K562 (cell line): ENCODE measurements around the gene IDI2. TPM values are rescaled to one million over a fixed set of nuclear protein-coding genes. Genes with fewer than 3 reads are reported as not detected.

Experiments used
- ATAC-seq: fragments of 200-7000 bp; cut with Tn5 transposase; 3 replicates; pipeline ENCODE4 v1.9.1; 2020; ENCODE audit warnings: moderate library complexity
- BruUV-seq: library from RNA; stranded (reverse); fragments of 400-500 nt; replicated peaks from 2 replicates; lab custom pipeline; 2021; lab: Mats Ljungman, UMichigan
- CTCF ChIA-PET: fragments of 300-600 bp; formaldehyde crosslinking; extraction: SDS; loops from one replicate; lab custom pipeline; 2021; ENCODE audit warnings: low intra/inter-chr PET ratio; lab: Yijun Ruan, JAX
- POLR2A ChIA-PET: fragments of 300-600, 350-650 bp; sonication (Branson Sonifier 250); formaldehyde crosslinking; extraction: SDS; loops from one replicate; lab custom pipeline; 2021; ENCODE audit warnings: antibody characterized with exemption, inconsistent platforms; lab: Yijun Ruan, JAX
- DNase-seq, 4 experiments: peaks; one replicate each; pipeline versions ENCODE4 v3.0.0 to v3.0.0-alpha.2; 2011 to 2018; ENCODE audit warnings: low spot score in 3 of 4, mixed read lengths in 3 of 4; ENCODE audit errors: extremely low read depth in 1 of 4
- FAIRE-seq: peaks from 2 replicates; lab custom pipeline; 2011; peaks lifted over from hg19 to GRCh38; lab: Jason Lieb, UNC
- H2AFZ ChIP-seq: 2 replicates; pipeline ENCODE4 v1.6.0; 2011; ENCODE audit warnings: low read depth, low read length, control low read depth, inconsistent platforms
- H3K27ac ChIP-seq: fragments of 200-600 bp; 3 replicates; pipeline ENCODE4 v1.8.0; 2011; ENCODE audit warnings: low read depth, mild to moderate bottlenecking, control low read depth, inconsistent platforms, low read length, moderate library complexity, mixed read lengths; ENCODE audit errors: extremely low read depth
- H3K27me3 ChIP-seq, 2 experiments: fragments of 300-600 bp in 1 of 2; 2 replicates in 1 of 2; 3 replicates in 1 of 2; pipeline versions ENCODE4 v1.6.0 to v1.8.0; 2011; ENCODE audit warnings: inconsistent platforms in 2 of 2, low read length in 2 of 2, mild to moderate bottlenecking in 1 of 2, mixed read lengths in 1 of 2, moderate library complexity in 1 of 2; ENCODE audit not compliant: control insufficient read depth in 2 of 2, insufficient read depth in 2 of 2
- H3K36me3 ChIP-seq: fragments of 300-600 bp; 3 replicates; pipeline ENCODE4 v1.8.0; 2011; ENCODE audit warnings: mild to moderate bottlenecking, low read length, inconsistent platforms; ENCODE audit not compliant: control insufficient read depth, insufficient read depth
- H3K4me1 ChIP-seq, 2 experiments: fragments of 200-600 bp in 1 of 2; replicated peaks in 1 of 2; 2 replicates in 1 of 2; 3 replicates in 1 of 2; pipeline versions ENCODE4 v1.5.1 to v1.8.0; 2011; ENCODE audit warnings: inconsistent platforms in 2 of 2, low read length in 2 of 2, mild to moderate bottlenecking in 1 of 2, mixed read lengths in 1 of 2, moderate library complexity in 1 of 2; ENCODE audit not compliant: control insufficient read depth in 2 of 2, insufficient read depth in 2 of 2
- H3K4me2 ChIP-seq: 2 replicates; pipeline ENCODE4 v1.6.1; 2011; ENCODE audit warnings: low read length, control low read depth, inconsistent platforms, mixed read lengths; ENCODE audit not compliant: insufficient read depth
- H3K4me3 ChIP-seq: fragments of 200-600 bp; sonication (generic), shearing (Covaris generic); 2 replicates; pipeline ENCODE4 v1.5.1; 2016; ENCODE audit warnings: control low read depth, inconsistent platforms
- H3K79me2 ChIP-seq: fragments of 200-600 bp; 3 replicates; pipeline ENCODE4 v1.8.0; 2011; ENCODE audit warnings: low read length, inconsistent platforms; ENCODE audit not compliant: control insufficient read depth, insufficient read depth
- H3K9ac ChIP-seq, 2 experiments: 2 replicates each; pipeline versions ENCODE4 v1.6.0 to v1.6.1; 2011; ENCODE audit warnings: low read depth in 2 of 2, low read length in 2 of 2, control low read depth in 1 of 2, inconsistent platforms in 1 of 2, mild to moderate bottlenecking in 1 of 2, mixed read lengths in 1 of 2; ENCODE audit not compliant: insufficient read depth in 1 of 2
- H3K9me1 ChIP-seq: one replicate; pipeline ENCODE4 v1.6.0; 2011; ENCODE audit warnings: inconsistent platforms, mild to moderate bottlenecking, low read length, moderate library complexity; ENCODE audit not compliant: control insufficient read depth, insufficient read depth
- H3K9me3 ChIP-seq: replicated peaks from 2 replicates; pipeline ENCODE4 v1.5.1; 2011; ENCODE audit warnings: low read depth, low read length, inconsistent platforms; ENCODE audit not compliant: control insufficient read depth, insufficient read depth
- H4K20me1 ChIP-seq: replicated peaks from 2 replicates; pipeline ENCODE4 v1.6.1; 2011; ENCODE audit warnings: low read length, inconsistent platforms, mixed read lengths; ENCODE audit not compliant: control insufficient read depth, insufficient read depth
- CEBPG ChIP-seq, 3 experiments: fragments of 200-800 bp in 1 of 3; sonication (Bioruptor generic) in 1 of 3; sonication (generic) in 1 of 3; formaldehyde crosslinking in 1 of 3; IDR thresholded peaks in 2 of 3; conservative IDR thresholded peaks in 1 of 3; 2 replicates each; pipeline versions ENCODE4 v1.6.1 to v1.8.0; 2016 to 2022; ENCODE audit warnings: missing compliant biosample characterization in 2 of 3, missing genetic modification characterization in 2 of 3, mild to moderate bottlenecking in 1 of 3, missing genetic modification reagents in 1 of 3
- CHD4 ChIP-seq: fragments of 200-600 bp; sonication (generic); IDR thresholded peaks from 3 replicates; pipeline ENCODE4 v1.6.1; 2012; ENCODE audit warnings: low read depth, mild to moderate bottlenecking, mixed read lengths, low read length, inconsistent platforms; ENCODE audit not compliant: insufficient read depth, insufficient replicate concordance, poor library complexity, severe bottlenecking
- CTBP1 ChIP-seq: fragments of 450-650 bp; IDR thresholded peaks from 2 replicates; pipeline ENCODE4 v1.6.1; 2016; ENCODE audit warnings: borderline replicate concordance
- FOXA1 ChIP-seq: fragments of 450-650 bp; IDR thresholded peaks from 2 replicates; pipeline ENCODE4 v1.6.1; 2016; ENCODE audit warnings: mild to moderate bottlenecking, borderline replicate concordance
- ILK ChIP-seq: fragments of 450-650 bp; IDR thresholded peaks from 2 replicates; pipeline ENCODE4 v1.6.1; 2016; ENCODE audit warnings: missing genetic modification characterization, low read depth, mild to moderate bottlenecking, missing compliant biosample characterization, moderate library complexity, borderline replicate concordance
- IRF9 ChIP-seq: fragments of 450-650 bp; IDR thresholded peaks from 2 replicates; pipeline ENCODE4 v1.6.1; 2016; ENCODE audit warnings: missing biosample characterization, missing genetic modification characterization
- MAFK ChIP-seq: IDR thresholded peaks from 2 replicates; pipeline ENCODE4 v1.6.1; 2011; ENCODE audit warnings: low read length, improper control_type of control experiment
- PHB2 ChIP-seq: fragments of 450-650 bp; IDR thresholded peaks from 2 replicates; pipeline ENCODE4 v1.6.1; 2017; ENCODE audit warnings: low read depth
- PRDM10 ChIP-seq: fragments of 450-650 bp; IDR thresholded peaks from 2 replicates; pipeline ENCODE4 v1.6.1; 2018; ENCODE audit not compliant: partially characterized antibody
- STAT5A ChIP-seq: IDR thresholded peaks from 2 replicates; pipeline ENCODE4 v1.6.1; 2012; ENCODE audit warnings: low read length, inconsistent platforms, borderline replicate concordance
- ZNF79 ChIP-seq: fragments of 250-450 bp; sonication (Bioruptor Pico); IDR thresholded peaks from 2 replicates; pipeline ENCODE4 v1.4.0; 2020; ENCODE audit warnings: low read depth, mild to moderate bottlenecking, moderate library complexity
- WGBS: fragments of 100-300 bp; shearing (Covaris generic); methylation state at CpG from one replicate; pipeline ENCODE4 v1.1.6; 2016; ENCODE audit warnings: low coverage, mixed read lengths; ENCODE audit not compliant: insufficient coverage; ENCODE audit errors: missing lambda C conversion rate; 5-methylcytosine and 5-hydroxymethylcytosine counted together
- in situ Hi-C: fragments of 300-500 bp; cut with MboI; formaldehyde crosslinking; loops from 4 replicates; pipeline ENCODE4 v1.15.0; 2018; ENCODE audit warnings: inconsistent platforms, mixed read lengths
- intact Hi-C: fragments of 100-400 bp; cut with micrococcal nuclease; formaldehyde crosslinking; loops from 2 replicates; pipeline ENCODE4 v1.14.2; 2022
- polyA plus RNA-seq, 8 experiments: library from polyadenylated mRNA; depleted of rRNA in 4 of 8; stranded (reverse) in 5 of 8; unstranded in 3 of 8; fragments of >200 nt; fragmentation: Nextera tagmentation in 2 of 8; fragmentation: Illumina TruSeq in 1 of 8; extraction: Ambion mirVana in 2 of 8; extraction: Trizol in 1 of 8; gene quantifications; 2 replicates each; pipeline versions ENCODE4 v1.2.1 to v1.2.3, GENCODE V29; 2011 to 2014; ENCODE audit warnings: inconsistent platforms in 1 of 8, missing spikeins in 1 of 8
- total RNA-seq, 7 experiments: library from RNA; depleted of rRNA in 6 of 7; stranded (reverse); fragments of >200 nt in 6 of 7; fragmentation: Illumina TruSeq in 2 of 7; extraction: Trizol in 2 of 7; gene quantifications; 2 replicates each; pipeline versions ENCODE4 v1.2.1 to v1.2.3, GENCODE V29; 2011 to 2021; ENCODE audit warnings: low replicate concordance in 1 of 7

IDI2 gene
- total and polyA plus RNA-seq, 9 of the 15 experiments (the other 6 are each of a cell fraction or from before 2014, with no cell fraction given) = not detected

GRCh38 chr10:976316-976715 lies 49.3 kb downstream of the IDI2 start:
- BruUV-seq = no TSS peak
- Histone ChIP-seq H3K27ac (no peak overlapping the region), H3K4me2 (no peak overlapping the region), H3K27me3 (peaks cover 1 to 9% of the 10 kb centered on the region in 2 experiments; a peak in 2 of 5 replicates), H3K36me3 (no peaks in the 10 kb centered on the region), H3K79me2 (no peaks in the 10 kb centered on the region), H3K9me1 (no peaks in the 10 kb centered on the region), H3K9me3 (peaks cover 24% of the 10 kb centered on the region), H3K9ac (no peak overlapping the region), H2AFZ (no peak overlapping the region), H3K4me3 (no peak overlapping the region), H4K20me1 (no peaks in the 10 kb centered on the region), H3K4me1 (0 out of 5 replicates have a peak, but pooled peaks cover 0 to 3% of the 10 kb centered on the region in 2 experiments)
- ChIA-PET CTCF (no interaction called here), POLR2A (no interaction called here)
- no peak for DNase-seq
- no peak for TF ChIP-seq CHD4
- TF ChIP-seq CEBPG (CRISPR knock-in tag; IDR thresholded peaks at IDR 0.05) = 0 out of 2 replicates have a peak, but pooled peaks have one; percentile 16
- TF ChIP-seq CEBPG (tag; conservative IDR thresholded peaks at IDR 0.05 in 1 of 2, IDR thresholded peaks at IDR 0.05 in 1 of 2) = no peak
- no peak for TF ChIP-seq PHB2
- TF ChIP-seq CTBP1 = no peak
- intact Hi-C loops (no loop called here), in situ Hi-C loops (no loop called here)
- FAIRE-seq = no peak
- WGBS = 87% methylated on average over 21 of the region's 22 CpGs
- no peak for ATAC-seq

- 73% methylated on average over 5 of the region's 5 CpGs for WGBS
- BruUV-seq = no TSS peak
- Histone ChIP-seq H3K9me3 (peaks cover 14% of the 10 kb centered on the region), H3K9ac (no peak overlapping the region), H3K4me2 (no peak overlapping the region), H3K27me3 (peaks cover 15 to 18% of the 10 kb centered on the region in 2 experiments), H3K36me3 (no peaks in the 10 kb centered on the region), H2AFZ (no peak overlapping the region), H3K27ac (no peak overlapping the region), H3K79me2 (no peaks in the 10 kb centered on the region), H3K4me1 (0 out of 5 replicates have a peak, but pooled peaks cover 0 to 3% of the 10 kb centered on the region in 2 experiments), H4K20me1 (no peaks in the 10 kb centered on the region; the same call in 1 of the 2 replicates), H3K4me3 (no peak overlapping the region), H3K9me1 (no peaks in the 10 kb centered on the region)
- ChIA-PET POLR2A (no interaction called here), CTCF (no interaction called here)
- intact Hi-C loops (no loop called here), in situ Hi-C loops (no loop called here)
- FAIRE-seq (no peak), DNase-seq (no peak), ATAC-seq (no peak)
- TF ChIP-seq MAFK (no peak), STAT5A (no peak), ZNF79 (CRISPR knock-in tag) (no peak), PRDM10 (no peak), IRF9 (tag) (no peak), ILK (tag) (no peak), FOXA1 (no peak)
Observed at GRCh38 chr10:974785-975074, 50.9 kb downstream of the IDI2 start.
